ENCODE results near the gene PRDM16.

The PRDM16 gene

DNA sequence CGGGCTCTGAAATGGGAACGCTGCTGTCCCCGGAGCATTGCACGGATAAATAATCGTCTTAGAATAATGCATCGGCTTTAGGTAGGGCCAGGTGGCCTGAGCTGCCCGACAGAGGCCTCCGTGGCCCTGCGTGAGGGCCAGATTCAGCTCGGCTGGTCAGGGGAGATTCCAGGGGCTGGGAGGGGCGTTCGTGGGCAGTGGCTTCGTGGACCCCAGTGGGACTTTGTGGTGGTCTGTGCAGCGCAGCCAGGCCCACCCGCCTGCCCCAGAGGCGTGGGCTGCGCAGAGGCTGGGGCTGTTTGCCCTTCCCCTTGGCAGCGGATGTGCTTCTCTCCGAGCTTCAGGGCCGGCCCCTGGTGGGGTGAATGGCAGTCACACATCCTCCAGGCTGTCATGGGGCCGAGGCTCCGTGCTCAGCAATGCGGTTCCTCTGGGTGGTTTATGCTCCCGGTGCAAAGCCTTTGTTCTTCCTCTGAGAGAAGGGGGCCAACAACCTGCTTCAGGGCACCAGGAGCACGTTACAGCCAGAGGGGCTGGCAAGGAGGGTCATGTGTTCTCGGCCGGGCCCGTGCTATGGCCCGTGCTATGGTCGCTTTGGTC is 104.5 kb downstream of the PRDM16 start:
- H3K9me3 ChIP-seq (ENCODE audit: insufficient read depth, low read depth, low read length) = no peaks in the 10 kb centered on the region
- H3K4me3 ChIP-seq (ENCODE audit: low read length, poor library complexity, severe bottlenecking) = no peak overlapping the region
- no peaks in the 10 kb centered on the region for H3K79me2 ChIP-seq (ENCODE audit: insufficient read depth, low read length)
- H3K27me3 ChIP-seq (ENCODE audit: insufficient read depth, low read length, poor library complexity, severe bottlenecking) = no peaks in the 10 kb centered on the region
- no peak overlapping the region for H3K9ac ChIP-seq (ENCODE audit: low read depth, low read length, poor library complexity, severe bottlenecking)
- no peaks in the 10 kb centered on the region for H3K4me1 ChIP-seq (ENCODE audit: insufficient read depth, low read length, poor library complexity, severe bottlenecking)
- no peak for TF ChIP-seq CTCF (conservative IDR thresholded peaks at IDR 0.05; ENCODE audit: low read length)
- no peak for TF ChIP-seq EZH2phosphoT487 (IDR thresholded peaks at IDR 0.05; ENCODE audit: borderline replicate concordance)
- peaks cover 3% of the 10 kb centered on the region for H4K20me1 ChIP-seq (ENCODE audit: insufficient read depth, low read length, poor library complexity, severe bottlenecking)
- H3K36me3 ChIP-seq (ENCODE audit: insufficient read depth, low read length) = no peaks in the 10 kb centered on the region; the same call in 1 of the 2 replicates
- no peaks in the 10 kb centered on the region for H3F3A ChIP-seq (ENCODE audit: low read depth)
- H2AFZ ChIP-seq (ENCODE audit: low read length) = no peak overlapping the region
- H3K4me2 ChIP-seq (ENCODE audit: low read depth, low read length, poor library complexity, severe bottlenecking) = no peak overlapping the region
- no peaks in the 10 kb centered on the region for H3K9me2 ChIP-seq (replicated peaks; ENCODE audit: low read depth, low read length)

DNA sequence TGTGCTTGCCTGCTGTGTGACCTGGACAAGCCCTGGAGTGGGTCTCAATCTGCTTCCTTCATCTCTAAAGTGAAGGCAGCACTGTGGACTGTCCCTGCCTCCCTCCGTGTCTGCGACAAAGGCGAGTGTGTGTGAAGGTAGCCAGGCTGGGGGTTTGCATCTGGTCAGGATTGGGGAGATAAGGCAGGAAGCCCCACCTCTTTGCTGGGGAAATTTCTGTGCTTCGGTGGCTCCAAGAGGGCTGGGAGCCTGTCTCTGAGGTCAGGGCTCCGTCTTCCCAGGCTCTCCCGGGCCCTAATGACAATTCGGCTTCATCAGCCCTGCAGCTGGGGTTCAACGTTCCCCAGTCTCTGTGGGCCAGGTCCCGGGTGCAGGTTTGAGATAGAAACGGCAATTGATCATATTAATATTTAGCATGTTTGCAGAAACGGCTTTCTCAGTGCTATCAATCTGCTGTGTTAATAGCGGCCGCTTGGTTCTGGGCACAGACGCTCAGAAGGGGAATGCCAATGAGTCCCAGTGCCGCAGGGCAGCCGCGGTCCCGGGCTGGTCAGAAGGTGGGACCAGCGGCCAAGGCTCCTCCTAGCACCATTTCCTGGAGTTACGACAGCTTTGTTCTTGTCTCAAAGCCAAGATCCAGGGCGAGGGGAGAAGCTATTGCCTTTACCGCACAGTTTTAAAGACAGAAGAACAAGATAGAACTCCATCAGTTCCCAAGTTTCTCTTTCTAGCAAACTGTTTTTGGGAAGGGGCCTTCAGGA is 105.7 kb downstream of the PRDM16 start:
- Histone ChIP-seq H3K36me3 (ENCODE audit: insufficient read depth, low read length) (no peaks in the 10 kb centered on the region; the same call in 1 of the 2 replicates), H3F3A (ENCODE audit: low read depth) (no peaks in the 10 kb centered on the region), H2AFZ (ENCODE audit: low read length) (no peak overlapping the region), H3K9ac (ENCODE audit: low read depth, low read length, poor library complexity, severe bottlenecking) (no peak overlapping the region), H3K4me2 (ENCODE audit: low read depth, low read length, poor library complexity, severe bottlenecking) (no peak overlapping the region), H3K79me2 (ENCODE audit: insufficient read depth, low read length) (no peaks in the 10 kb centered on the region), H3K4me1 (ENCODE audit: insufficient read depth, low read length, poor library complexity, severe bottlenecking) (no peaks in the 10 kb centered on the region), H3K9me3 (ENCODE audit: insufficient read depth, low read depth, low read length) (no peaks in the 10 kb centered on the region), H3K4me3 (ENCODE audit: low read length, poor library complexity, severe bottlenecking) (no peak overlapping the region), H4K20me1 (ENCODE audit: insufficient read depth, low read length, poor library complexity, severe bottlenecking) (peaks cover under 1% of the 10 kb centered on the region), H3K9me2 (replicated peaks; ENCODE audit: low read depth, low read length) (no peaks in the 10 kb centered on the region), H3K27me3 (ENCODE audit: insufficient read depth, low read length, poor library complexity, severe bottlenecking) (no peaks in the 10 kb centered on the region)
- no peak for TF ChIP-seq EZH2phosphoT487 (IDR thresholded peaks at IDR 0.05; ENCODE audit: borderline replicate concordance)
- TF ChIP-seq CTCF (conservative IDR thresholded peaks at IDR 0.05; ENCODE audit: low read length) = no peak

DNA sequence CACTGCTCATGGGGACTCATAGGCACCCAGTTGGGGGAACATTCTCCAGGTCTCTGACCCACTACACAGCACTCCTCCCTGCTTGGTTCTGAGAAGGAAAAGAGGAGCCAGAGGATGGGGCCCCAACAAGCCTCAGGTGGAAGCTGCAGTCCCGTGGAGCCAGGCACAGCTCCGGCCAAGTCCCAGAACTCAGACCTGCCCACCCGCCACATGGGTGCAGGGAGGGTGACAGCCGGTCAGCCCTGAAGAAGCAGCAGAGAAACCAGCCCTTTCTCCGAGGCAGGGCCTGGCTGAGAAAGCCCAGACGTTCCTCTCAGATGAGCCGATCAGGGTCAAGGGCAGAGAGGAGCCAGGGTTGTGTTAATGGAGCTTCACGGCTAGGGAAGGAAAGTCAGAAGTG is 106.5 kb downstream of the PRDM16 start:
- Histone ChIP-seq H3K4me3 (ENCODE audit: low read length, poor library complexity, severe bottlenecking) (no peak overlapping the region), H2AFZ (ENCODE audit: low read length) (no peak overlapping the region), H3K4me1 (ENCODE audit: insufficient read depth, low read length, poor library complexity, severe bottlenecking) (no peaks in the 10 kb centered on the region), H3K9ac (ENCODE audit: low read depth, low read length, poor library complexity, severe bottlenecking) (no peak overlapping the region), H4K20me1 (ENCODE audit: insufficient read depth, low read length, poor library complexity, severe bottlenecking) (no peaks in the 10 kb centered on the region), H3F3A (ENCODE audit: low read depth) (no peaks in the 10 kb centered on the region), H3K27me3 (ENCODE audit: insufficient read depth, low read length, poor library complexity, severe bottlenecking) (no peaks in the 10 kb centered on the region), H3K9me3 (ENCODE audit: insufficient read depth, low read depth, low read length) (no peaks in the 10 kb centered on the region), H3K36me3 (ENCODE audit: insufficient read depth, low read length) (no peaks in the 10 kb centered on the region; the same call in 1 of the 2 replicates), H3K4me2 (ENCODE audit: low read depth, low read length, poor library complexity, severe bottlenecking) (no peak overlapping the region), H3K9me2 (replicated peaks; ENCODE audit: low read depth, low read length) (no peaks in the 10 kb centered on the region), H3K79me2 (ENCODE audit: insufficient read depth, low read length) (no peaks in the 10 kb centered on the region)
- no peak for TF ChIP-seq CTCF (conservative IDR thresholded peaks at IDR 0.05; ENCODE audit: low read length)
- TF ChIP-seq EZH2phosphoT487 (IDR thresholded peaks at IDR 0.05; ENCODE audit: borderline replicate concordance) = no peak
